Measurements from ENCODE around the gene ST3GAL3.

ST3GAL3 gene

GRCh38 chr1:43689289-43689688 lies 18.0 kb upstream of the ST3GAL3 start:
- POLR2A ChIA-PET, result interaction anchor here (0.7 to 2.0 kb wide), 2 partner anchors 39 to 116 kb away, joined by 3 to 6 read pairs; partner anchors contain the start of gene KDM4A
- TF ChIP-seq ZNF37A (tag by site-specific recombination; IDR thresholded peaks at IDR 0.05) (no peak), ZNF335 (tag by site-specific recombination; conservative IDR thresholded peaks at IDR 0.05) (no peak), ZNF121 (tag by site-specific recombination; IDR thresholded peaks at IDR 0.05) (no peak)

DNA sequence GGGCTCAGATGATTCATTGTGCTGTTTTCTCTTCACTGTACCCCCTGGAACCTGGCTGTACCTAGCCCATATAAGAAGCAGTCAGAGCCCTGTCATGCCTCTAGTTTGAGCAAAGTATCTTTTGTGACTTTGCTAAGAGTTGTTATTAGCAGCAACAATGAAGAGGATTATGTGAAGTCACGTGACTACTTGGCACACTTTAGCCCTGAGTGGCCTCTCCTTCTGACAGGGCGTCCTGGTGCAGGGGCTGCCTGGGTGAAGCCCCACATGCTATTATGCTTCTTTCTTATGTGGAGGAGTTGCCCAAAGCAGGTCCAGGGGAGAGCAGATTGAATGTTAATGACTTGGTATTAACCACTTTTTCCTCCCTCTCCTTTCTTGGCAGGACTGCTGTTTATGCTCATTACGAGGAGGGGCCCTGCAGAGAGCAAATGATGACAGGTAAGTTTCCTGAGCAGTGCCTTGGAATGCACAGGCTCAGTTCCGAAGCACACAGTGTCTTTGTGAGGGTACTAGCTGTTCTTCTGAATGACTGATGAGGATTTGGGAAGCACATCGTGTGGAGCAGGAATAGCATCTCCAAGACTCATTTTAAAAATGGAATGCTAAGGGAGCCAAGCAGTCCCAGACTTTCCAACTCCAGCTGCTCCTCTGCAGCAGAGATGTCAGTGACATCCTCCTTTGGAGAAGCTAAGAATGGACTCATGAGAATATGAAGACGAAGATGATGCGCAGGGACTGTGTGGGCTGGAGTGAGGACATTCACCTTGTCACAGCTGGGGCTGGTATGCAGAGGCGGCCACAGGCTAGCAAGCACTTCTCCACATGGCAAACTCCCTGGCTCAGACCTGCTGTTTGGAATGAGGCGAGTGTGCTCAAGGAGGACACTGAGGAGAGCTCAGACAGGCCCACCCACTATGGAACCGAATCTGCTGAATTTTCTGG lies 15.2 kb upstream of the ST3GAL3 start:
- Histone ChIP-seq H3K4me3 (ENCODE audit: low read depth, low read length) (no peak overlapping the region), H3K4me1 (ENCODE audit: control insufficient read depth, insufficient read depth, low read length) (no peaks in the 10 kb centered on the region), H3K36me3 (ENCODE audit: control insufficient read depth in 2 of 2, insufficient read depth in 1 of 2, low read length in 2 of 2) (peaks cover 45 to 100% of the 10 kb centered on the region in 2 experiments), H3K9me3 (ENCODE audit: control insufficient read depth, insufficient read depth, low read depth, low read length) (no peaks in the 10 kb centered on the region), H3K27ac (ENCODE audit: extremely low read depth, low read depth, low read length) (no peak overlapping the region)
- ChIA-PET POLR2A (interaction anchor here (1.1 to 1.2 kb wide), 2 partner anchors 42 to 256 kb away, joined by 3 read pairs; no protein-coding TSS in a partner anchor), CTCF (interaction anchor here (0.8 to 1.1 kb wide), 2 partner anchors 18 to 242 kb away, joined by 3 to 4 read pairs; no protein-coding TSS in a partner anchor)
- TF ChIP-seq ZNF302 (tag by site-specific recombination; IDR thresholded peaks at IDR 0.05; ENCODE audit: low read depth) (no peak), ZFP69B (tag by site-specific recombination; IDR thresholded peaks at IDR 0.05) (no peak), ZNF776 (tag by site-specific recombination; IDR thresholded peaks at IDR 0.05; ENCODE audit: borderline replicate concordance) (no peak), ZNF791 (tag by site-specific recombination; IDR thresholded peaks at IDR 0.05) (no peak), ZNF610 (tag by site-specific recombination; IDR thresholded peaks at IDR 0.05; ENCODE audit: borderline replicate concordance) (no peak), ZNF114 (tag by site-specific recombination; IDR thresholded peaks at IDR 0.05) (no peak), ZNF112 (tag by site-specific recombination; IDR thresholded peaks at IDR 0.05) (no peak), ZNF521 (tag by site-specific recombination; IDR thresholded peaks at IDR 0.05) (no peak), ZNF121 (tag by site-specific recombination; IDR thresholded peaks at IDR 0.05) (no peak), ZNF292 (tag by site-specific recombination; IDR thresholded peaks at IDR 0.05; ENCODE audit: borderline replicate concordance, low read depth) (no peak), ZFP41 (tag by site-specific recombination; IDR thresholded peaks at IDR 0.05; ENCODE audit: borderline replicate concordance) (no peak)
- TF ChIP-seq, protein P1, sequence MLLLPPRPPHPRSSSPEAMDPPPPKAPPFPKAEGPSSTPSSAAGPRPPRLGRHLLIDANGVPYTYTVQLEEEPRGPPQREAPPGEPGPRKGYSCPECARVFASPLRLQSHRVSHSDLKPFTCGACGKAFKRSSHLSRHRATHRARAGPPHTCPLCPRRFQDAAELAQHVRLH (tag by site-specific recombination; IDR thresholded peaks at IDR 0.05), result no peak

More at GRCh38 chr1:43689289-43689688, 18.0 kb upstream of the ST3GAL3 start:
- H3K27ac ChIP-seq (ENCODE audit: extremely low read depth, low read depth, low read length), result no peak overlapping the region
- H3K36me3 ChIP-seq (ENCODE audit: control insufficient read depth in 2 of 2, insufficient read depth in 1 of 2, low read length in 2 of 2), result peaks cover 37 to 100% of the 10 kb centered on the region in 2 experiments
- H3K9me3 ChIP-seq (ENCODE audit: control insufficient read depth, insufficient read depth, low read depth, low read length), result no peaks in the 10 kb centered on the region
- H3K4me3 ChIP-seq (ENCODE audit: low read depth, low read length), result no peak overlapping the region
- H3K4me1 ChIP-seq (ENCODE audit: control insufficient read depth, insufficient read depth, low read length), result no peaks in the 10 kb centered on the region
- CTCF ChIA-PET, result interaction anchor here (0.7 to 1.1 kb wide), 2 partner anchors 27 to 245 kb away, joined by 3 read pairs; no protein-coding TSS in a partner anchor

DNA sequence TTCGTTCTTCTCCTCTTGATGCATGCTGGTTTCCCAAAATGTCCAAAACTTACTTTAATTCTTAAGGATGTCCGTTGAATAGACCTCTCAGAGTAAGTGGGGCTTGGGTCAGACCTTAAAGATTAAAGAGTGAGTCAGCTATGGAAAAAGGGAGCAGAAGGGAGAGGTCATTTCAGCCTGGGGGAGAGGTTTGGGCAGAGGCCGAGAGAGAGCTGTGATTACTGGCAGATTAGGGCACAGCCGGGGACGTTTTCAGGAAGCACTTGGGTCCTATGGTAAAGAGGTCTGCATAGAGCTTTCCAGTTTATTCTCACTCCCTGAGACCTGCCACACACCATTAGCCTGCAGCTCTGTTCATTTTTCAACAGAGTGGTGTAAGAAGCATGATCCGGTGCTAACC lies 14.0 kb upstream of the ST3GAL3 start:
- POLR2A ChIA-PET, result interaction anchor here (1.1 kb wide), 1 partner anchor 255 kb away, joined by 3 read pairs; no protein-coding TSS in a partner anchor
- no peaks in the 10 kb centered on the region for H3K9me3 ChIP-seq (ENCODE audit: control insufficient read depth, insufficient read depth, low read depth, low read length)
- TF ChIP-seq GLIS2 (tag by site-specific recombination; IDR thresholded peaks at IDR 0.05), result no peak
- TF ChIP-seq YY2 (tag by site-specific recombination; IDR thresholded peaks at IDR 0.05), result no peak
- no peak for TF ChIP-seq SCRT2 (tag by site-specific recombination; IDR thresholded peaks at IDR 0.05)
- no peak for TF ChIP-seq ZNF76 (tag by site-specific recombination; IDR thresholded peaks at IDR 0.05; ENCODE audit: borderline replicate concordance, low read depth)
- no peak for TF ChIP-seq MEIS1 (CRISPR knock-in tag; IDR thresholded peaks at IDR 0.05; ENCODE audit: borderline replicate concordance)
- TF ChIP-seq ZNF843 (tag by site-specific recombination; IDR thresholded peaks at IDR 0.05), result no peak
- no peak for TF ChIP-seq ZNF121 (tag by site-specific recombination; IDR thresholded peaks at IDR 0.05)
- no peak for TF ChIP-seq GFI1B (tag by site-specific recombination; IDR thresholded peaks at IDR 0.05)
- TF ChIP-seq, protein P2, sequence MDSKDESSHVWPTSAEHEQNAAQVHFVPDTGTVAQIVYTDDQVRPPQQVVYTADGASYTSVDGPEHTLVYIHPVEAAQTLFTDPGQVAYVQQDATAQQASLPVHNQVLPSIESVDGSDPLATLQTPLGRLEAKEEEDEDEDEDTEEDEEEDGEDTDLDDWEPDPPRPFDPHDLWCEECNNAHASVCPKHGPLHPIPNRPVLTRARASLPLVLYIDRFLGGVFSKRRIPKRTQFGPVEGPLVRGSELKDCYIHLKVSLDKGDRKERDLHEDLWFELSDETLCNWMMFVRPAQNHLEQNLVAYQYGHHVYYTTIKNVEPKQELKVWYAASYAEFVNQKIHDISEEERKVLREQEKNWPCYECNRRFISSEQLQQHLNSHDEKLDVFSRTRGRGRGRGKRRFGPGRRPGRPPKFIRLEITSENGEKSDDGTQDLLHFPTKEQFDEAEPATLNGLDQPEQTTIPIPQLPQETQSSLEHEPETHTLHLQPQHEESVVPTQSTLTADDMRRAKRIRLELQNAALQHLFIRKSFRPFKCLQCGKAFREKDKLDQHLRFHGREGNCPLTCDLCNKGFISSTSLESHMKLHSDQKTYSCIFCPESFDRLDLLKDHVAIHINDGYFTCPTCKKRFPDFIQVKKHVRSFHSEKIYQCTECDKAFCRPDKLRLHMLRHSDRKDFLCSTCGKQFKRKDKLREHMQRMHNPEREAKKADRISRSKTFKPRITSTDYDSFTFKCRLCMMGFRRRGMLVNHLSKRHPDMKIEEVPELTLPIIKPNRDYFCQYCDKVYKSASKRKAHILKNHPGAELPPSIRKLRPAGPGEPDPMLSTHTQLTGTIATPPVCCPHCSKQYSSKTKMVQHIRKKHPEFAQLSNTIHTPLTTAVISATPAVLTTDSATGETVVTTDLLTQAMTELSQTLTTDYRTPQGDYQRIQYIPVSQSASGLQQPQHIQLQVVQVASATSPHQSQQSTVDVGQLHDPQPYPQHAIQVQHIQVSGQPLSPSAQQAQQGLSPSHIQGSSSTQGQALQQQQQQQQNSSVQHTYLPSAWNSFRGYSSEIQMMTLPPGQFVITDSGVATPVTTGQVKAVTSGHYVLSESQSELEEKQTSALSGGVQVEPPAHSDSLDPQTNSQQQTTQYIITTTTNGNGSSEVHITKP (tag by site-specific recombination; IDR thresholded peaks at IDR 0.05), result no peak
- TF ChIP-seq, protein P3, sequence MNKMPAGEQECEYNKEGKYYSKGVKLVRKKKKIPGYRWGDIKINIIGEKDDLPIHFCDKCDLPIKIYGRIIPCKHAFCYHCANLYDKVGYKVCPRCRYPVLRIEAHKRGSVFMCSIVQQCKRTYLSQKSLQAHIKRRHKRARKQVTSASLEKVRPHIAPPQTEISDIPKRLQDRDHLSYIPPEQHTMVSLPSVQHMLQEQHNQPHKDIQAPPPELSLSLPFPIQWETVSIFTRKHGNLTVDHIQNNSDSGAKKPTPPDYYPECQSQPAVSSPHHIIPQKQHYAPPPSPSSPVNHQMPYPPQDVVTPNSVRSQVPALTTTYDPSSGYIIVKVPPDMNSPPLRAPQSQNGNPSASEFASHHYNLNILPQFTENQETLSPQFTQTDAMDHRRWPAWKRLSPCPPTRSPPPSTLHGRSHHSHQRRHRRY (tag by site-specific recombination; IDR thresholded peaks at IDR 0.05), result no peak
- no peak for TF ChIP-seq ZNF626 (tag by site-specific recombination; IDR thresholded peaks at IDR 0.05)
- TF ChIP-seq ZEB2 (tag by site-specific recombination; IDR thresholded peaks at IDR 0.05), result no peak
- TF ChIP-seq ZNF514 (tag by site-specific recombination; IDR thresholded peaks at IDR 0.05), result no peak

More for the DNA sequence above, 14.0 kb upstream of the ST3GAL3 start:
- CTCF ChIA-PET, result interaction anchor here (0.8 to 1.1 kb wide), 2 partner anchors 20 to 241 kb away, joined by 3 to 4 read pairs; no protein-coding TSS in a partner anchor
- H3K27ac ChIP-seq (ENCODE audit: extremely low read depth, low read depth, low read length), result no peak overlapping the region
- peaks cover 44 to 100% of the 10 kb centered on the region in 2 experiments for H3K36me3 ChIP-seq (ENCODE audit: control insufficient read depth in 2 of 2, insufficient read depth in 1 of 2, low read length in 2 of 2)
- no peaks in the 10 kb centered on the region for H3K4me1 ChIP-seq (ENCODE audit: control insufficient read depth, insufficient read depth, low read length)
- H3K4me3 ChIP-seq (ENCODE audit: low read depth, low read length), result no peak overlapping the region
